Effector memory CD8-positive, alpha-beta T cell (primary cell): ENCODE measurements around the gene TEX264.
A peak's percentile ranks its signal among the peaks of the same experiment; 100 is the strongest.

Source experiments
- ATAC-seq: fragments of 150-1000 bp; cut with Tn5 transposase; replicated peaks from 2 replicates; pipeline ENCODE4 v1.10.0; 2021; ENCODE audit warnings: mild to moderate bottlenecking, moderate library complexity
- DNase-seq, 3 experiments: peaks; one replicate each; pipeline ENCODE4 v3.0.0; 2021
- H3K27ac Mint-ChIP-seq, 2 donors: one replicate each; pipeline ENCODE4 v1.8.0; 2022; ENCODE audit warnings: mild to moderate bottlenecking in 2 of 2, mixed read lengths in 2 of 2, moderate library complexity in 2 of 2
- H3K27me3 Mint-ChIP-seq, 2 donors: one replicate each; pipeline ENCODE4 v1.8.0; 2022; ENCODE audit warnings: mixed read lengths in 2 of 2
- H3K36me3 Mint-ChIP-seq: one replicate; pipeline ENCODE4 v1.8.0; 2022; ENCODE audit warnings: mild to moderate bottlenecking, moderate library complexity, mixed read lengths; ENCODE audit not compliant: insufficient read depth
- H3K4me1 Mint-ChIP-seq, 2 donors: one replicate each; pipeline ENCODE4 v1.8.0; 2022; ENCODE audit warnings: low read depth in 2 of 2, mixed read lengths in 2 of 2
- H3K4me3 Mint-ChIP-seq, 2 donors: one replicate each; pipeline ENCODE4 v1.8.0; 2022; ENCODE audit warnings: mild to moderate bottlenecking in 2 of 2, mixed read lengths in 2 of 2, moderate library complexity in 2 of 2
- H3K9me3 Mint-ChIP-seq, 2 donors: one replicate each; pipeline ENCODE4 v1.8.0; 2022; ENCODE audit warnings: mixed read lengths in 2 of 2

Gene TEX264

GRCh38 chr3:51708216-51708845, 37.3 kb downstream of the TEX264 start:
- DNase-seq (no peak), ATAC-seq (no peak)
- Mint-ChIP-seq H3K4me3 (no peak overlapping the region), H3K27ac (peak overlapping the region; percentile 16 to 70), H3K27me3 (no peaks in the 10 kb centered on the region), H3K4me1 (peaks cover 21 to 26% of the 10 kb centered on the region in 2 donors), H3K9me3 (peaks cover 0 to 2% of the 10 kb centered on the region in 2 donors), H3K36me3 (peaks cover 11% of the 10 kb centered on the region)

GRCh38 chr3:51709004-51709420, 38.0 kb downstream of the TEX264 start:
- H3K27me3 Mint-ChIP-seq = no peaks in the 10 kb centered on the region
- peaks cover 9% of the 10 kb centered on the region for H3K36me3 Mint-ChIP-seq
- peaks cover 0 to 2% of the 10 kb centered on the region in 2 donors for H3K9me3 Mint-ChIP-seq
- no peak for DNase-seq
- ATAC-seq = no peak
- peaks cover 21 to 24% of the 10 kb centered on the region in 2 donors for H3K4me1 Mint-ChIP-seq
- H3K27ac Mint-ChIP-seq = peak overlapping the region; percentile 70 to 94
- H3K4me3 Mint-ChIP-seq = no peak overlapping the region

GRCh38 chr3:51709675-51710074, 38.6 kb downstream of the TEX264 start:
- no peak overlapping the region for H3K4me3 Mint-ChIP-seq
- H3K27me3 Mint-ChIP-seq = no peaks in the 10 kb centered on the region
- peak overlapping the region; percentile 75 to 94 for H3K27ac Mint-ChIP-seq
- peaks cover 15 to 18% of the 10 kb centered on the region in 2 donors for H3K4me1 Mint-ChIP-seq
- peaks cover 0 to 2% of the 10 kb centered on the region in 2 donors for H3K9me3 Mint-ChIP-seq
- no peak for DNase-seq
- ATAC-seq = no peak
- H3K36me3 Mint-ChIP-seq = peaks cover 3% of the 10 kb centered on the region

GRCh38 chr3:51710631-51711351, 39.7 kb downstream of the TEX264 start:
- H3K27ac Mint-ChIP-seq = peak overlapping the region in 1 of 2 donors; percentile 94
- no peak overlapping the region for H3K4me3 Mint-ChIP-seq

GRCh38 chr3:51711352-51712037, 40.4 kb downstream of the TEX264 start:
- Mint-ChIP-seq H3K4me3 (no peak overlapping the region), H3K27ac (peak overlapping the region in 1 of 2 donors; percentile 67)
- ATAC-seq = no peak

More at GRCh38 chr3:51710631-51711351, 39.7 kb downstream of the TEX264 start:
- H3K4me1 Mint-ChIP-seq = peaks cover 12 to 15% of the 10 kb centered on the region in 2 donors
- peaks cover 0 to 2% of the 10 kb centered on the region in 2 donors for H3K9me3 Mint-ChIP-seq
- H3K36me3 Mint-ChIP-seq = peaks cover 3% of the 10 kb centered on the region
- no peak for DNase-seq
- no peak for ATAC-seq
- no peaks in the 10 kb centered on the region for H3K27me3 Mint-ChIP-seq

GRCh38 chr3:51712038-51712420, 41.0 kb downstream of the TEX264 start:
- no peak for ATAC-seq
- H3K9me3 Mint-ChIP-seq = peaks cover 0 to 2% of the 10 kb centered on the region in 2 donors
- DNase-seq = no peak
- no peak overlapping the region for H3K27ac Mint-ChIP-seq
- no peaks in the 10 kb centered on the region for H3K36me3 Mint-ChIP-seq
- no peak overlapping the region for H3K4me3 Mint-ChIP-seq
- peaks cover 6 to 15% of the 10 kb centered on the region in 2 donors for H3K4me1 Mint-ChIP-seq
- H3K27me3 Mint-ChIP-seq = no peaks in the 10 kb centered on the region

More at GRCh38 chr3:51711352-51712037, 40.4 kb downstream of the TEX264 start:
- Mint-ChIP-seq H3K36me3 (peaks cover under 1% of the 10 kb centered on the region), H3K4me1 (peaks cover 8 to 15% of the 10 kb centered on the region in 2 donors), H3K9me3 (peaks cover 0 to 2% of the 10 kb centered on the region in 2 donors), H3K27me3 (no peaks in the 10 kb centered on the region)
- no peak for DNase-seq

GRCh38 chr3:51712511-51712931, 41.5 kb downstream of the TEX264 start:
- Mint-ChIP-seq H3K27me3 (no peaks in the 10 kb centered on the region), H3K4me1 (peaks cover 4 to 12% of the 10 kb centered on the region in 2 donors), H3K4me3 (no peak overlapping the region), H3K9me3 (peaks cover 0 to 2% of the 10 kb centered on the region in 2 donors), H3K27ac (no peak overlapping the region), H3K36me3 (no peaks in the 10 kb centered on the region)
- no peak for DNase-seq
- no peak for ATAC-seq

- no peaks in the 10 kb centered on the region for H3K36me3 Mint-ChIP-seq
- no peaks in the 10 kb centered on the region for H3K27me3 Mint-ChIP-seq
- no peak overlapping the region for H3K4me3 Mint-ChIP-seq
- peaks cover 4 to 9% of the 10 kb centered on the region in 2 donors for H3K4me1 Mint-ChIP-seq
- ATAC-seq (no peak), DNase-seq (no peak)
- H3K9me3 Mint-ChIP-seq = peaks cover 0 to 2% of the 10 kb centered on the region in 2 donors
- no peak overlapping the region for H3K27ac Mint-ChIP-seq
Observed at GRCh38 chr3:51712963-51713362, 41.9 kb downstream of the TEX264 start.

- Mint-ChIP-seq H3K4me3 (no peak overlapping the region), H3K27ac (no peak overlapping the region), H3K4me1 (peaks cover 12 to 16% of the 10 kb centered on the region in 2 donors), H3K36me3 (no peaks in the 10 kb centered on the region), H3K9me3 (no peaks in the 10 kb centered on the region), H3K27me3 (no peaks in the 10 kb centered on the region)
- DNase-seq = no peak
- no peak for ATAC-seq
Observed at GRCh38 chr3:51715231-51715976, 44.4 kb downstream of the TEX264 start.

- Mint-ChIP-seq H3K27me3 (no peaks in the 10 kb centered on the region), H3K36me3 (no peaks in the 10 kb centered on the region), H3K4me1 (peaks cover 17 to 20% of the 10 kb centered on the region in 2 donors), H3K4me3 (no peak overlapping the region), H3K9me3 (no peaks in the 10 kb centered on the region), H3K27ac (peak overlapping the region in 1 of 2 donors; percentile 69)
- no peak for ATAC-seq
- DNase-seq = no peak
Observed at GRCh38 chr3:51715977-51716294, 44.9 kb downstream of the TEX264 start.

GRCh38 chr3:51716805-51717204, 45.8 kb downstream of the TEX264 start:
- Mint-ChIP-seq H3K4me1 (peaks cover 21 to 27% of the 10 kb centered on the region in 2 donors), H3K27me3 (no peaks in the 10 kb centered on the region), H3K4me3 (no peak overlapping the region), H3K27ac (no peak overlapping the region), H3K36me3 (no peaks in the 10 kb centered on the region), H3K9me3 (no peaks in the 10 kb centered on the region)
- no peak for ATAC-seq
- DNase-seq = no peak

- Mint-ChIP-seq H3K9me3 (no peaks in the 10 kb centered on the region), H3K36me3 (no peaks in the 10 kb centered on the region), H3K27me3 (no peaks in the 10 kb centered on the region), H3K4me3 (no peak overlapping the region), H3K4me1 (peaks cover 21 to 31% of the 10 kb centered on the region in 2 donors), H3K27ac (no peak overlapping the region)
- ATAC-seq (no peak), DNase-seq (no peak)
Observed at GRCh38 chr3:51717446-51717845, 46.4 kb downstream of the TEX264 start.

- H3K27ac Mint-ChIP-seq = no peak overlapping the region
- ATAC-seq = no peak
- DNase-seq = no peak
- H3K4me1 Mint-ChIP-seq = peaks cover 21 to 31% of the 10 kb centered on the region in 2 donors
- H3K27me3 Mint-ChIP-seq = no peaks in the 10 kb centered on the region
- no peaks in the 10 kb centered on the region for H3K36me3 Mint-ChIP-seq
- H3K9me3 Mint-ChIP-seq = no peaks in the 10 kb centered on the region
- H3K4me3 Mint-ChIP-seq = no peak overlapping the region
Observed at GRCh38 chr3:51717947-51718346, 46.9 kb downstream of the TEX264 start.
